ENCODE data around the gene ARSJ.

- TF ChIP-seq CTCF (IDR thresholded peaks at IDR 0.05) = no peak
- no peak for TF ChIP-seq REST (IDR thresholded peaks at IDR 0.05; ENCODE audit: insufficient read depth in 1 of 2, low read depth in 2 of 2, low read length in 1 of 2)
- TF ChIP-seq POLR2AphosphoS5 (IDR thresholded peaks at IDR 0.05; ENCODE audit: low read depth, low read length) = no peak
These were observed 17.5 kb downstream of the ARSJ start for GRCh38 chr4:113962016-113962347.

Measured in Panc1 (cell line).